OCI-LY7 (cell line): Measurements from ENCODE around the gene ZNF205. TPM values are rescaled to one million over a fixed set of nuclear protein-coding genes. Genes with fewer than 3 reads are reported as not detected.
A peak's percentile ranks its signal among the peaks of the same experiment; 100 is the strongest.
"Not testable (repeated sequence)": the region's sequence is repeated elsewhere in the genome, so short reads cannot be mapped to it uniquely, and the experiment has no call there.

Experiments used
- BruUV-seq: library from RNA; stranded (reverse); fragments of 400-500 nt; replicated peaks from 2 replicates; lab custom pipeline; 2021; lab: Mats Ljungman, UMichigan
- CTCF ChIA-PET: fragments of 300-600 bp; sonication (Branson Sonifier 250); formaldehyde crosslinking; loops from one replicate; lab custom pipeline; 2022; ENCODE audit warnings: antibody characterized with exemption; ENCODE audit not compliant: unreplicated experiment; lab: Charles Lee
- POLR2A ChIA-PET: fragments of 300-600 bp; sonication (Branson Sonifier 250); formaldehyde crosslinking; loops from one replicate; lab custom pipeline; 2022; ENCODE audit warnings: antibody characterized with exemption; lab: Charles Lee
- DNase-seq: peaks from one replicate; pipeline ENCODE4 v3.0.0-alpha.2; 2015; ENCODE audit warnings: low spot score
- H2AFZ ChIP-seq: fragments of 200-600 bp; sonication (generic), shearing (Covaris generic); 2 replicates; pipeline ENCODE4 v1.6.1; 2014; ENCODE audit warnings: mild to moderate bottlenecking, antibody characterized with exemption, low read length, moderate library complexity
- H3K27ac ChIP-seq: fragments of 200-600 bp; sonication (generic); 2 replicates; pipeline ENCODE4 v1.5.1; 2014; ENCODE audit warnings: mixed run types, low read depth, mild to moderate bottlenecking, moderate library complexity, low read length, inconsistent platforms; ENCODE audit not compliant: poor library complexity, severe bottlenecking
- H3K36me3 ChIP-seq: fragments of 200-600 bp; sonication (generic); 2 replicates; pipeline ENCODE4 v1.6.1; 2014; ENCODE audit warnings: mild to moderate bottlenecking, antibody characterized with exemption, low read length, moderate library complexity, mixed read lengths; ENCODE audit not compliant: insufficient read depth
- H3K4me1 ChIP-seq: fragments of 200-600 bp; sonication (generic); 2 replicates; pipeline ENCODE4 v1.5.1; 2014; ENCODE audit warnings: mild to moderate bottlenecking, low read length; ENCODE audit not compliant: insufficient read depth, poor library complexity, severe bottlenecking
- H3K4me2 ChIP-seq: fragments of 200-600 bp; sonication (generic); 2 replicates; pipeline ENCODE4 v1.6.1; 2014; ENCODE audit warnings: mild to moderate bottlenecking, low read length
- H3K4me3 ChIP-seq: fragments of 200-600 bp; sonication (generic); 2 replicates; pipeline ENCODE4 v1.5.1; 2014; ENCODE audit warnings: mild to moderate bottlenecking, low read depth, low read length; ENCODE audit not compliant: poor library complexity, severe bottlenecking
- H3K79me2 ChIP-seq: fragments of 200-600 bp; sonication (generic); 2 replicates; pipeline ENCODE4 v1.6.1; 2016; ENCODE audit warnings: low read depth, mild to moderate bottlenecking, low read length, moderate library complexity, mixed read lengths; ENCODE audit not compliant: insufficient read depth
- H3K9me2 ChIP-seq: fragments of 200-600 bp; sonication (generic); 2 replicates; pipeline ENCODE4 v1.6.1; 2016; ENCODE audit warnings: mild to moderate bottlenecking, low read length, mixed read lengths; ENCODE audit not compliant: insufficient read depth
- H3K9me3 ChIP-seq: fragments of 200-600 bp; sonication (generic); 2 replicates; pipeline ENCODE4 v1.6.1; 2014; ENCODE audit warnings: mild to moderate bottlenecking, mixed run types, low read length, mixed read lengths
- H4K20me1 ChIP-seq: fragments of 200-600 bp; sonication (generic); 2 replicates; pipeline ENCODE4 v1.6.1; 2014; ENCODE audit warnings: mild to moderate bottlenecking, antibody characterized with exemption, low read length, moderate library complexity, mixed read lengths; ENCODE audit not compliant: insufficient read depth
- CTCF ChIP-seq: fragments of 200-600 bp; sonication (generic); conservative IDR thresholded peaks from 2 replicates; pipeline ENCODE4 v1.5.1; 2014; ENCODE audit warnings: mild to moderate bottlenecking, antibody characterized with exemption, low read length, moderate library complexity, mixed read lengths
- EZH2phosphoT487 ChIP-seq: fragments of 200-600 bp; sonication (generic); IDR thresholded peaks from 2 replicates; pipeline ENCODE4 v1.6.1; 2018; ENCODE audit warnings: low read depth, borderline replicate concordance, mild to moderate bottlenecking, mixed run types, antibody characterized with exemption, low read length, moderate library complexity, mixed read lengths
- intact Hi-C: fragments of 100-400 bp; cut with micrococcal nuclease; formaldehyde crosslinking; loops from one replicate; pipeline ENCODE4 v1.10.0; 2022; ENCODE audit not compliant: unreplicated experiment
- total RNA-seq, 2 experiments: library from RNA; depleted of rRNA in 1 of 2; stranded (reverse); fragments of >200 nt in 1 of 2; shearing (Covaris generic) in 1 of 2; gene quantifications; 2 replicates each; pipeline ENCODE4 v1.2.3, GENCODE V29; 2014 to 2022

The ZNF205 gene
- total RNA-seq, 2 experiments from 2014 or later: 0.30 to 1.2 TPM

GRCh38 chr16:3071655-3072054 is 40.7 kb upstream of the ZNF205 start:
- Histone ChIP-seq H3K9me2 (no peaks in the 10 kb centered on the region), H4K20me1 (no peaks in the 10 kb centered on the region), H3K79me2 (no peaks in the 10 kb centered on the region), H3K4me1 (peaks cover 22% of the 10 kb centered on the region), H3K36me3 (no peaks in the 10 kb centered on the region; the same call in 1 of the 2 replicates), H3K4me3 (no peak overlapping the region), H3K9me3 (no peaks in the 10 kb centered on the region), H2AFZ (no peak overlapping the region), H3K4me2 (no peak overlapping the region), H3K27ac (no peak overlapping the region)
- intact Hi-C loops: no loop called here
- TF ChIP-seq EZH2phosphoT487: no peak
- TF ChIP-seq CTCF: no peak
- no TSS peak for BruUV-seq
- POLR2A ChIA-PET: no interaction called here
- CTCF ChIA-PET: no interaction called here
- DNase-seq: no peak

GRCh38 chr16:3072148-3072547 is 40.2 kb upstream of the ZNF205 start:
- H3K9me3 ChIP-seq, H3K79me2 ChIP-seq, H3K36me3 ChIP-seq, H3K4me2 ChIP-seq, H2AFZ ChIP-seq, DNase-seq, H3K27ac ChIP-seq, H3K4me3 ChIP-seq, H4K20me1 ChIP-seq, H3K9me2 ChIP-seq, POLR2A ChIA-PET, CTCF ChIA-PET, BruUV-seq, intact Hi-C loops: not testable (repeated sequence)
- H3K4me1 ChIP-seq: peaks cover 22% of the 10 kb centered on the region

GRCh38 chr16:3072576-3073263 is 39.7 kb upstream of the ZNF205 start:
- H3K9me2 ChIP-seq, H3K4me3 ChIP-seq, DNase-seq, H3K36me3 ChIP-seq, H3K4me2 ChIP-seq, POLR2A ChIA-PET, CTCF ChIA-PET, H2AFZ ChIP-seq, BruUV-seq, H3K9me3 ChIP-seq, H3K79me2 ChIP-seq, intact Hi-C loops, H4K20me1 ChIP-seq, H3K27ac ChIP-seq: not testable (repeated sequence)
- H3K4me1 ChIP-seq: peaks cover 22% of the 10 kb centered on the region
- peak; percentile 35; the same call in 1 of the 2 replicates for TF ChIP-seq CTCF
